GM21723 (cell line): ENCODE results near the gene GAD1.

Experiments
- ATAC-seq: cut with Tn5 transposase; IDR thresholded peaks from one replicate; pipeline ENCODE4 v1.9.1; 2021; ENCODE audit warnings: mild to moderate bottlenecking, moderate library complexity; ENCODE audit not compliant: unreplicated experiment

GAD1 gene

DNA sequence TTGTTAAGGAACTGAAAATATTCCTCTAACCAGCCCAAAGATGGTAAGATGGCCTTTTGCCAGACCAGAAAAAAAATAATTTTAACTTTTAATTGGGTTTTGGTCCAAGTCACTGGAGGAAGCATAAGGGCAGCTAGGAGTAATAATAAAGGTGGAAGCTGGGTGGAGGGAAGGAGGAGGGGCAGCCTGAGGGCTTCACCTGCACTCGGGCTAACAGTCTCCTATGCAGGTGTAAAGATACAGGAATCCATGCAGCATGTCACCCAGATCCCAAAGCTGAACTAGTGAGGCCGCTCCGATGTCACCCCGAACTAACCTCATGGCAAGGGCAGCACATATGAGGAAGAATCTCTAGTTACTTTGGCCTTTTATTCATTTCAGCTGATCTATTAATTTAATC is 75.2 kb downstream of the GAD1 start:
- no peak for ATAC-seq

DNA sequence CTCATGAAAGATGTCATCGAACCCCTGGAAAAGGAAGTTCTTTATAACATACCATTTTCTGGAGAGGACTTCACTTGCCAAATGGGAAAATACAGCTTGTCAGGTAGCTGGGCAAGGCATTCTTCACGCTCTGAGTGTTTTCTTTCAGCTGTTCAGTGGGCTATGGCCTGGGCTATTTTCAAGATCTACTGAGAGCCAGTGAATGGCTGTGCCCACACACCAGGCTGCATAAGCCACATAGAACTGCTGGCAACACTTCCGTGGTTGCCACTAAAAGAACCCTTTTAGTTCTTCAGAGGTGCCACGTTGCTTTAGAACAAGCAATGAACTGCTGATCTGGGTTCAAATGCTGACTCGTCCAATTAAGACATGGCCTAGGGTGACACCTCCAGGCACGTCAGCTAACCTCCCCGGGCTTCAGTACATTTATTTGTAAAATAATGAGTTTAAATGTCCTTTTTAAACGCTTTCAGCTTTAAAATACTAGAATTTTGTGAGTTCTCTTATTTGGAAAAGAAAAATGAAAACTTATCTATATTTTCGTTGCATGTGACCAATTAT is 75.8 kb downstream of the GAD1 start:
- no peak for ATAC-seq

DNA sequence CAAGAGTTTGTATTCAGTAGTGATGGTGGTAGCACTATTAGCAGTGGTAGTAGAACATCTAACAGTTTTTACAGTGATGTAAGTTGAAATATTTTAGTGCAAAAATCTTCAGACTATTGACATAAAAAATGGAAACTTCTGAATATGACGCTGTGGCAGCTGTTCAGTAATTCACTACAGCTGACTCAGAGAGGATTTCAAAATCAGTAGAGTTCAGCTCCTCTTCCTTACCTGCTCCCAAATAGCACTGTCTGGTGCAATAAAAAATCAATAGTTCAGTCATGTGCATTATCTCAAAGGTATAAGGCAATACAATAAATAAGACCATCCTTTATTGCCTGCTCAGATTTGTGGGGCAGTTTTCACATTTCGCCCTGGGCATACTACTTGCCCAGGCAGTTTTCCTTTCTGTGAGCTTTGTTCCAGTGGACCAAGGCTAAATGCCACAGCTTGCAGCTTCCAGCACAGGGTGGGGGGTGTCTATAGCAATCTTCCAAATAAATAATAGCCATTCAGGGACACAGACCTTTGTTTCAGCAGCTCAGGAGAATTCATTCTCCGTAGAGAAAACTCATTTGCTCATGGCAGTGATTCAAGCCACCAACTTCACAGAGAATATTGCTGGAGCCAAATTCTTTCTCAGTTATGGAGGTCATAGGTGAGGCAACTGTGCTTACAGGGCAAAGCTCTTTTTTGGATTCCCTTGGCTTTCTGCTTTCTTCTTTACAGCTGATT is 78.5 kb downstream of the GAD1 start:
- ATAC-seq, result no peak

DNA sequence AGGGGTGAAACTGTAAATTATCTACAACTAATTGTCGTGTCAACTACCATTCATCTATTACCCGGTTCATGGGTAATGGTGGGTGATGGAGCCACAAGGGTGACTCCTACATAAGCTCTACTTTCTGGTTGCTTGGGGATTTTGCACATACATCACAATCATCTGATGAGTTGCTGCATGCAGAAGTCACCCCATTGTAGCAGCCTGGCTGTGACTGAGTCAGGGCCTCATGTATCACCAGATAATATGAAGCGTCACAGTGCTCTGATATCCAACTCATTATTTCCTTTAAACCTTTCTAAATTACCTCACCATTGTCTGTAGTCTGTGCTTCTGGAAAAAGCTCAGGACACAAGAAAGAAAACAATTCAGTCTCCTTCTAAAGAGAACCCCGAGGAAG is 79.9 kb downstream of the GAD1 start:
- ATAC-seq, result no peak

DNA sequence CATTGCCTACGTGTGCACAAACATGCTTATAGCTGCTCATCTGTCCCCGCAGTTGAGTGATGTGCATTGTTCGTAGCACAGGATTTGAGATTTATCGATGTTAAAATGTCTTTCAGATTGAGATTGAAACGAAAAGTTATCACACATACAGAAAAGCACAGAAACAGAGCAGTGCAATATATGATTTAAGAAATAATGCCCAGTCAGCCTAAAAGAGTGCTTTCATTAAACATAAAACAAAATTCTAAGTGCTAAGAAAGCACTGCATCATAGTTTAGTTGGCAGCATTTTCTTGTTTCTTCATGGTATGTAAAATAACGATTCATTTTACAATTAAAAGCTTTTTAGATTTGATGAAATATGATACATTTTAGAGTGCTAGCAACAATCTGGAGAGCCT is 80.4 kb downstream of the GAD1 start:
- ATAC-seq, result no peak

DNA sequence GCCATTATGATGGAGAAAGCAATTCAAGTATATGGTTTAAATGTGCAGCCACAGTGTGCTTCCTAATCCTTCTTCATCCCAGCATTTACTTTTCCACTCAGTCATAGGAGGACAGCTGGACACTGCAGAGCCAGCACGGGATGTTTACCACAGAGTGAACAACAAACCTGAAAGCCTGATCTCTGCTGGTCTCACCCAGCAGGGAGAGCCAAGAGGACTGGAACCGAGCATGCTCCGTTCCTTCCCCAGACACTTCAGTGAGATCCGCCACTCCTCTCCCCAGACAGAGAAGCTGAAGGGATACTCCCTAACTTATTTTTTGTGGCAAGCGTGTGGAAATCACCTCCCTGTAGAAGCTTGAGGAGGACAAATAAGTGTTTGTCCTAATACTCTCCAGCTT is 89.2 kb downstream of the GAD1 start:
- no peak for ATAC-seq
